ENCODE measurements around the gene SLC51B.

GRCh38 chr15:65060641-65061397, 15.6 kb downstream of the SLC51B start:
- TF ChIP-seq CTCF (IDR thresholded peaks at IDR 0.05; ENCODE audit: poor library complexity, severe bottlenecking), result no peak
- TF ChIP-seq RAD21 (conservative IDR thresholded peaks at IDR 0.05), result no peak
- no peak for TF ChIP-seq SMC3 (conservative IDR thresholded peaks at IDR 0.05; ENCODE audit: poor library complexity)
- no peak for TF ChIP-seq POLR2AphosphoS5 (IDR thresholded peaks at IDR 0.05)
- no peak for TF ChIP-seq EZH2 (IDR thresholded peaks at IDR 0.05; ENCODE audit: borderline replicate concordance, insufficient read depth, low read length, poor library complexity, severe bottlenecking)
- TF ChIP-seq TAF1 (IDR thresholded peaks at IDR 0.05; ENCODE audit: low read depth), result no peak
- TF ChIP-seq MXI1 (conservative IDR thresholded peaks at IDR 0.05; ENCODE audit: poor library complexity, severe bottlenecking), result no peak

Measured in neural cell (in vitro differentiated cells).